Measurements from ENCODE around the gene CYB561D2. TPM values are rescaled to one million over a fixed set of nuclear protein-coding genes. Genes with fewer than 3 reads are reported as not detected.

Gene CYB561D2
- total RNA-seq, 1 donor: 25.0 TPM

DNA sequence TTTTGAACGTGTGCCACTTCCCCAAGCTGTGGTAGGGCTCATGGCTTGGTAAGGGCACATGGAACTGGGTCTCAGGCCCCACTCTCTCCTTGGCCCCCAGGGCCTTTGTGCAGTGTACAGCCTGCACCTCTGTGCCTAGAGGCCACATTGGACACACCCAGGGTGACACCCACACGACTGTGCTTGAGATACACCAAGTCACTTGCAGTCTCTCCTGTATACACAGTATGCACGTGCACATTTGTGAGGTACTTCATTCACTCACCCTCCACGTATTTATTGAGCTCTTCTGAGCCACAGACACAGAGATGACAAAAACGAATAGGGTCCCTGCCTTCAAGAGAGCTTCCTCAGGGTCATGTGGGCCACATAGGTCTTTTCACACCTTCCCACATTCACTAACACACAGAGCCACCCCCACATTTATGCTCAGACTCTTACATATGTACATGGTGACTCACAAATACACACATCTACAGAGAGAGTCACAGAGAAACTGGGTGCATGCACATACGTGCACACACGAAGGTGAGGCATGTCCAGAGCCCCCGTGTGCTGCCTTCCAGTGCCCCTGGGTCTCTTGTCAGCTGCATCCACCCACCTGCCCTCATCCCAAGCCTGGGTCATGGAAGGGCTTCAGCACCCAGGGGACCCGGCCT, 18.5 kb downstream of the CYB561D2 start:
- peaks cover 4% of the 10 kb centered on the region for H3K4me1 ChIP-seq (ENCODE audit: insufficient read depth, low read length)
- no peak overlapping the region for H3K4me2 ChIP-seq (ENCODE audit: insufficient read depth, low read length)
- peaks cover 5% of the 10 kb centered on the region for H3K27me3 ChIP-seq (ENCODE audit: insufficient read depth, low read length)

GRCh38 chr3:50370594-50370993, 19.9 kb downstream of the CYB561D2 start:
- Histone ChIP-seq H3K4me3 (ENCODE audit: insufficient read depth, low read length) (no peak overlapping the region), H3K4me1 (ENCODE audit: insufficient read depth, low read length) (no peaks in the 10 kb centered on the region), H3K79me2 (ENCODE audit: insufficient read depth, low read length) (no peaks in the 10 kb centered on the region), H3K27me3 (ENCODE audit: insufficient read depth, low read length) (peaks cover 5% of the 10 kb centered on the region), H3K4me2 (ENCODE audit: insufficient read depth, low read length) (no peak overlapping the region), H2AFZ (ENCODE audit: low read length) (no peak overlapping the region), H4K20me1 (ENCODE audit: insufficient read depth, low read length) (peaks cover 2% of the 10 kb centered on the region), H3K36me3 (ENCODE audit: insufficient read depth, low read length) (no peaks in the 10 kb centered on the region), H3K9me3 (ENCODE audit: low read depth, low read length) (no peaks in the 10 kb centered on the region), H3K27ac (ENCODE audit: low read depth, low read length) (no peak overlapping the region)
- no peak for DNase-seq (ENCODE audit: insufficient read length, low spot score, missing footprints)
- TF ChIP-seq, protein P1, sequence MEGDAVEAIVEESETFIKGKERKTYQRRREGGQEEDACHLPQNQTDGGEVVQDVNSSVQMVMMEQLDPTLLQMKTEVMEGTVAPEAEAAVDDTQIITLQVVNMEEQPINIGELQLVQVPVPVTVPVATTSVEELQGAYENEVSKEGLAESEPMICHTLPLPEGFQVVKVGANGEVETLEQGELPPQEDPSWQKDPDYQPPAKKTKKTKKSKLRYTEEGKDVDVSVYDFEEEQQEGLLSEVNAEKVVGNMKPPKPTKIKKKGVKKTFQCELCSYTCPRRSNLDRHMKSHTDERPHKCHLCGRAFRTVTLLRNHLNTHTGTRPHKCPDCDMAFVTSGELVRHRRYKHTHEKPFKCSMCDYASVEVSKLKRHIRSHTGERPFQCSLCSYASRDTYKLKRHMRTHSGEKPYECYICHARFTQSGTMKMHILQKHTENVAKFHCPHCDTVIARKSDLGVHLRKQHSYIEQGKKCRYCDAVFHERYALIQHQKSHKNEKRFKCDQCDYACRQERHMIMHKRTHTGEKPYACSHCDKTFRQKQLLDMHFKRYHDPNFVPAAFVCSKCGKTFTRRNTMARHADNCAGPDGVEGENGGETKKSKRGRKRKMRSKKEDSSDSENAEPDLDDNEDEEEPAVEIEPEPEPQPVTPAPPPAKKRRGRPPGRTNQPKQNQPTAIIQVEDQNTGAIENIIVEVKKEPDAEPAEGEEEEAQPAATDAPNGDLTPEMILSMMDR (IDR thresholded peaks at IDR 0.05; ENCODE audit: extremely low read depth, low read depth, low read length): no peak

More for the DNA sequence above, 18.5 kb downstream of the CYB561D2 start:
- Histone ChIP-seq H3K36me3 (ENCODE audit: insufficient read depth, low read length) (no peaks in the 10 kb centered on the region), H2AFZ (ENCODE audit: low read length) (no peak overlapping the region), H3K79me2 (ENCODE audit: insufficient read depth, low read length) (no peaks in the 10 kb centered on the region), H3K9me3 (ENCODE audit: low read depth, low read length) (no peaks in the 10 kb centered on the region), H3K27ac (ENCODE audit: low read depth, low read length) (no peak overlapping the region), H4K20me1 (ENCODE audit: insufficient read depth, low read length) (peaks cover 2% of the 10 kb centered on the region), H3K4me3 (ENCODE audit: insufficient read depth, low read length) (no peak overlapping the region)
- TF ChIP-seq, protein P1 (IDR thresholded peaks at IDR 0.05; ENCODE audit: extremely low read depth, low read depth, low read length): no peak
- no peak for DNase-seq (ENCODE audit: insufficient read length, low spot score, missing footprints)

- Histone ChIP-seq H2AFZ (ENCODE audit: low read length) (no peak overlapping the region), H3K27me3 (ENCODE audit: insufficient read depth, low read length) (peaks cover 5% of the 10 kb centered on the region), H4K20me1 (ENCODE audit: insufficient read depth, low read length) (no peaks in the 10 kb centered on the region), H3K9me3 (ENCODE audit: low read depth, low read length) (no peaks in the 10 kb centered on the region), H3K27ac (ENCODE audit: low read depth, low read length) (no peak overlapping the region), H3K4me1 (ENCODE audit: insufficient read depth, low read length) (no peaks in the 10 kb centered on the region), H3K4me3 (ENCODE audit: insufficient read depth, low read length) (no peak overlapping the region), H3K4me2 (ENCODE audit: insufficient read depth, low read length) (no peak overlapping the region), H3K36me3 (ENCODE audit: insufficient read depth, low read length) (no peaks in the 10 kb centered on the region), H3K79me2 (ENCODE audit: insufficient read depth, low read length) (no peaks in the 10 kb centered on the region)
- TF ChIP-seq, protein P1 (IDR thresholded peaks at IDR 0.05; ENCODE audit: extremely low read depth, low read depth, low read length): no peak
- DNase-seq (ENCODE audit: insufficient read length, low spot score, missing footprints): no peak
These were observed 20.5 kb downstream of the CYB561D2 start for GRCh38 chr3:50371133-50371685.

DNA sequence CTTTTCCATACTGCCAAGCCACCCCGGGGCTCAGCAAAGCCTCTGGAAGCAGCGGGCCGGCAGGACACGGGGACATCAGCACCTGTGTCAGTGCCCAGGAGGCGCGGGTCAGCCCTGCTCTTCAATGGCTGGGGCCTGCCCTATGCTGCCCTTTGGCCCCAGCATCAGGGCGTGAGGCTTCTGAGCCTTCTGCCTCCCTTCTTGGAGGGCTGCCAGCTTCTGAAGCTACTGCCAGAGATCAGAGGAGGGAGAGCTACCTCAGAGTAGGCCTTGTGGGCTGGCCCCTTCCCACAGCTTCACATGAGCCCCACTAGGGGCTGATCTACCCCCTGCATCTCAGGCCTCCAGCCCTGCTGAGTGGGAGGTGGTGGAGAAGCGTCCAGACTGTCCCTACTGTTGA, 21.7 kb downstream of the CYB561D2 start:
- Histone ChIP-seq H2AFZ (ENCODE audit: low read length) (no peak overlapping the region), H3K4me2 (ENCODE audit: insufficient read depth, low read length) (no peak overlapping the region), H4K20me1 (ENCODE audit: insufficient read depth, low read length) (no peaks in the 10 kb centered on the region), H3K36me3 (ENCODE audit: insufficient read depth, low read length) (no peaks in the 10 kb centered on the region), H3K27me3 (ENCODE audit: insufficient read depth, low read length) (no peaks in the 10 kb centered on the region), H3K27ac (ENCODE audit: low read depth, low read length) (no peak overlapping the region), H3K79me2 (ENCODE audit: insufficient read depth, low read length) (no peaks in the 10 kb centered on the region), H3K4me3 (ENCODE audit: insufficient read depth, low read length) (no peak overlapping the region), H3K4me1 (ENCODE audit: insufficient read depth, low read length) (no peaks in the 10 kb centered on the region), H3K9me3 (ENCODE audit: low read depth, low read length) (no peaks in the 10 kb centered on the region)
- no peak for DNase-seq (ENCODE audit: insufficient read length, low spot score, missing footprints)
- TF ChIP-seq, protein P1 (IDR thresholded peaks at IDR 0.05; ENCODE audit: extremely low read depth, low read depth, low read length): no peak
